NCI-H2029 treated with DMSO at 0.1 percent for 48 hours (cell line): ENCODE results near the gene CDH13.

Experiments used
- DNase-seq: peaks from one replicate; lab custom pipeline; 2025; lab: John Stamatoyannopoulos, UW

CDH13 gene

GRCh38 chr16:83682868-83683235, 1056.1 kb downstream of the CDH13 start:
- no peak for DNase-seq

- DNase-seq, result no peak
Observed at GRCh38 chr16:83685615-83686165, 1058.9 kb downstream of the CDH13 start.

- DNase-seq, result no peak
Observed at GRCh38 chr16:83686726-83687125, 1060.0 kb downstream of the CDH13 start.

DNA sequence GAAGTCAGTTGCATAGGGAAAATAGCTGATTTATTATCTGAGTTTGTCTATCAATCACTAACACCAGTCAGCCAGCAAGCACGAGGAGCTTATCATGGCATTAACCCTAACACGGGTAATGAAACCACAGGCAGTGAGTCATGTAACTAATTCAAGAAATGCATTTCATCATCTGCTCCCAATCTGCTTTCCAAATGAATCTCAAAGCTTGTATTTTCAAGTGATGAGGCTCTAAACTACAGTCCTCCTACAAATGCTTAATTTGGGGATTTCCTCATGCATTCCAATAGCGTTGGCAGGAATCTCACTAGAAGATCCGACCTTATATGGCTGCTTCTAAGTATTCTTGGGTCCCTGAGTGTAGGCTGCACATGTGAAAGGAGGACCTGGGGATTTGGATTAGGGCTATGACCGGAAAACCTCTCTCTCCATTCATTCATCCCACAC, 1062.6 kb downstream of the CDH13 start:
- no peak for DNase-seq

DNA sequence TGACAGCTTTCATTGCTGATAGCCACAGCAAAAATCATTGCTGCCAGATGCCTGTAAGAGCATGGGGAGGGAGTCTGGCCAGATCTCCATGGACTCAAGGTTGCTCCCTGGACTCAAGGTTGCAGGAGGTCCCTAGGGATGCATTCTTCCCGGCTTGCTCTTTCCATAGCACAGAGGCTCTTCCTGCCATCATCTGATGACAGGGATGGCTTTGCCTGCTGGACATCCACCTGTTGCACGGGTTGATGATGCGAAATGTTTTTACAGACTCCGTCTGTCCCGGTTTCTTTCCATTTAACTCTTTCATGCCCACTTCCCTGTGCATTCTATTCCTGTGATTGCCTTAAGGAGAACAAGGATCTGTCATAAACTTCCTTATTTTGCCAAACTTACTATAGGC, 1065.5 kb downstream of the CDH13 start:
- no peak for DNase-seq

GRCh38 chr16:83698964-83699363, 1072.2 kb downstream of the CDH13 start:
- DNase-seq, result no peak

DNA sequence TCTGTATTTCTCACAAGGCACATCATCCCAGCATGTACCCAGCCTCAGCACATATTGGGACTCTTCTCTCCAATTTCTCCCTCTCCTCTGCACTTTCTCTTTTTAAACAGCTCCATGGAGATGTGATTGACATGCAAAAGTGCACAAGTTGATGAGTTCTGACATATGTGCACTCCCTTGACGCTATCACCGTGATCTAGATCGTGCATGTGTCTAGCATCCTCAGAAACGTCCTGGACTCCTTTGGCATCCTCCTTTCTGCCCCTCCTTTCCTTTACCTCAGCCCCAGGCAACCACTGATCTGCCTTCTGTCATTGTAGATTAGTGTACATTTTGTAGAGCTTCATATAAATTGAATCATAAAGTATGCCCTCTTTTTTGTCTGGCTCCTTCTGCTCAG, 1073.0 kb downstream of the CDH13 start:
- DNase-seq, result no peak

- DNase-seq, result no peak
Observed at GRCh38 chr16:83700918-83701317, 1074.1 kb downstream of the CDH13 start.

DNA sequence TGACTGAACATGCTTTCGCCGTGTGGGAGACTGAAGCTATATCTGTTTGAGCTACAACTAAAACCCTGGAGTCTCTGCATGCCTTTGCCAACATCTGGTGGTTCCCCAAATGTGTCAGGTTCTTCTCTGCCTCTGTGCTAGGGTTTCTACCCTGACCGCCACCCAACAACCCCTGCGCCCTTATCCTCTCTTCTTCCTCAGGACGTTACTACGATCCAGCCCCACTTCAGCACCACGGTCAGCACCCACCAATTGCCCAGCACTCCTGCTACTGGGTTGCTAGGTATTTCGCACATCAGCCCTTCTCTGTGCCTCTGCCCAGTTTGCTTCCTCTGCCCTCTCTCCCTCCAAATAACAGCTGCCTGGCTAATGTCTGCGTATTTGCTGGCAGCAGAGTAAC, 1074.7 kb downstream of the CDH13 start:
- DNase-seq, result no peak

GRCh38 chr16:83704656-83705055, 1077.9 kb downstream of the CDH13 start:
- no peak for DNase-seq

- no peak for DNase-seq
Observed at GRCh38 chr16:83705856-83706255, 1079.1 kb downstream of the CDH13 start.

- DNase-seq, result no peak
Observed at GRCh38 chr16:83706394-83706793, 1079.6 kb downstream of the CDH13 start.

DNA sequence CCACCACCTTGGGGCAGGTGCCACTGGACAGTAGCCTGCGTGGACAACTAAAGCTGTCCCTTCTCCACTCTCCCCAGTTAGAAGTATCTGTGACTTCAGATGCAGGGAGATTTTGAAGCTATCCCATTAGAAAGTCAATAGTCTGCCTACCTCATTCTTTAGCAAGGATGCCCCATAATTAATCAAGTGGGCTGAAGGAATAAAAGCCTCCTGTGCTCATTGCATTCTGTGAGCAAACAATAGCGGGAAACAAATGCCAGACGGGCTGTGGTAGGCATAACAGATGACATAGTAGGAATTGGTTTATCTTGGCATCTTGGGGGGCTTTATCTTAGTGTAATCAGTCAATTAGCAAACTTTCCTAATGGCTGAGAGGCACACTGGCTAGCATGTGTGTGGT, 1084.3 kb downstream of the CDH13 start:
- DNase-seq, result no peak

- peak; percentile 68 for DNase-seq
Observed at GRCh38 chr16:83713597-83713996, 1086.8 kb downstream of the CDH13 start.

GRCh38 chr16:83714286-83714685, 1087.5 kb downstream of the CDH13 start:
- DNase-seq, result no peak

GRCh38 chr16:83715217-83715920, 1088.6 kb downstream of the CDH13 start:
- DNase-seq, result peak; percentile 88

DNA sequence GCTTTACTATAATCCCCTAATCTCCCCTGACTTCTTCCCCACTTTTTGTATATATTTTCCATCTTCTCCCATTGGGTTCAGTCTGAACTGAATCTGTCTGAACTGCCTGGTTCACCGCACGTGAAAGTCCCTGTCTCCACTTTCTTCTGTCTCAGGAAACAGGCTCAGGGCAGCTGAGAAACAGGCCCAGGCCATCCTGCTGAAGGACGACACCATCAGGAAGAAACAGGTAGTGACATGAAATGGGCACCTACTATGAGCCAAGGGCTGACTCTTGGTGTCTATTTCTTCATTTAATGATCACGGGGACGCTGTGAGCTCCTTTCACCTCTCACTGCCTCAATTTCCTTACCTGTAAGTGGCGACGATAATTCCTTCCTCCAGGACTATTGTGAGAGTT, 1090.5 kb downstream of the CDH13 start:
- DNase-seq, result no peak

GRCh38 chr16:83717814-83718213, 1091.0 kb downstream of the CDH13 start:
- no peak for DNase-seq

DNA sequence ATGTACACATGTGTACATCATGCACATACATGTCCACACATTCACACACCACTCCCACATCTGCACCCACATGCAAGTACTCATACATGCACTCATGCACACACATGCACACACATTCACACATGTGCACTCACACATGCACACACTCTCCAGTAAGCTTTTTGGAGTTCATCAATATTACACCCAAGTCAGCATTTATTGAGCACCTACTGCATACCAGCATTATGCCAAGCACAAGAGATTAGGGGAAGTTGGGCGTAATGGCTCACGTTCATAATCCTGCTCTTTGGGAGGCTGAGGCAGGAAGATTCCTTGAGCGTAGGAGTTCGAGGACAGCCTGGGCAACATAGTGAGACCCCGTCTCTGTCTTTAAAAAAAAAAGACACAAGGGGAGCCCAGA, 1093.4 kb downstream of the CDH13 start:
- no peak for DNase-seq

GRCh38 chr16:83720981-83721380, 1094.2 kb downstream of the CDH13 start:
- peak; percentile 33 for DNase-seq

GRCh38 chr16:83721676-83722075, 1094.9 kb downstream of the CDH13 start:
- peak; percentile 50 for DNase-seq

GRCh38 chr16:83722456-83723183, 1095.9 kb downstream of the CDH13 start:
- no peak for DNase-seq

DNA sequence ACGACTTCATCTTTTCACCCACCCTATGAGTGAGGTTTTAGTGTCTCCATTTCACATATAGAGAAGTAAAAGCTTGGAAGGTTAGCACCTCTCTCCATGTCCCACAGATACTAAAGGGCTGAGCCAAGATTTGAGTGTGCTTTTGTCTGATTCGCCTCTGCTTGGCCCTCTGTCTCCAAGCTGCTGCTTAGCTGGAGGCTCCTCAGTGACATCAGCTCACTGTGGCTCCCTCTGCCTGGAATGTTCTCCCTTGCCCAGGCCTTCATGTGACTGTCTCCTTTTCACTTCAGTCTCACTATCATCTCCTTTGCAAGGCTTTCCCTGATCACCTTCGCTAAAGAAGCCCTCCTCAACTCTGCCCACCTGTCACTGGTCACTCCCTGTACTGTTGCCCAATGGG, 1096.5 kb downstream of the CDH13 start:
- DNase-seq, result no peak
